ACC112 (cell line): ENCODE measurements around the gene CD163.

Experiments used
- H2AFZ ChIP-seq: fragments of 200-600 bp; sonication (generic); one replicate; pipeline ENCODE4 v1.6.0; 2017; ENCODE audit warnings: antibody characterized with exemption, low read length; ENCODE audit not compliant: unreplicated experiment
- H3K27ac ChIP-seq: fragments of 200-600 bp; sonication (generic); 2 replicates; pipeline ENCODE4 v1.5.1; 2014; ENCODE audit warnings: low read depth, mild to moderate bottlenecking, antibody characterized with exemption, low read length, moderate library complexity
- H3K27me3 ChIP-seq: fragments of 200-600 bp; sonication (generic); 2 replicates; pipeline ENCODE4 v1.6.1; 2014; ENCODE audit warnings: mild to moderate bottlenecking, antibody characterized with exemption, low read length, moderate library complexity, mixed read lengths; ENCODE audit not compliant: insufficient read depth
- H3K36me3 ChIP-seq: fragments of 200-600 bp; sonication (generic); 2 replicates; pipeline ENCODE4 v1.6.1; 2016; ENCODE audit warnings: mild to moderate bottlenecking, antibody characterized with exemption, low read length, moderate library complexity, mixed read lengths; ENCODE audit not compliant: insufficient read depth
- H3K4me1 ChIP-seq: fragments of 200-600 bp; sonication (generic); one replicate; pipeline ENCODE4 v1.6.1; 2016; ENCODE audit warnings: low read length, mixed read lengths; ENCODE audit not compliant: insufficient read depth, unreplicated experiment, control insufficient read depth
- H3K4me3 ChIP-seq: fragments of 200-600 bp; sonication (generic); 2 replicates; pipeline ENCODE4 v1.5.1; 2014; ENCODE audit warnings: mild to moderate bottlenecking, low read depth, low read length
- H3K79me2 ChIP-seq: fragments of 200-600 bp; sonication (generic); one replicate; pipeline ENCODE4 v1.6.0; 2016; ENCODE audit warnings: low read length; ENCODE audit not compliant: control insufficient read depth, unreplicated experiment, insufficient read depth

Gene CD163

DNA sequence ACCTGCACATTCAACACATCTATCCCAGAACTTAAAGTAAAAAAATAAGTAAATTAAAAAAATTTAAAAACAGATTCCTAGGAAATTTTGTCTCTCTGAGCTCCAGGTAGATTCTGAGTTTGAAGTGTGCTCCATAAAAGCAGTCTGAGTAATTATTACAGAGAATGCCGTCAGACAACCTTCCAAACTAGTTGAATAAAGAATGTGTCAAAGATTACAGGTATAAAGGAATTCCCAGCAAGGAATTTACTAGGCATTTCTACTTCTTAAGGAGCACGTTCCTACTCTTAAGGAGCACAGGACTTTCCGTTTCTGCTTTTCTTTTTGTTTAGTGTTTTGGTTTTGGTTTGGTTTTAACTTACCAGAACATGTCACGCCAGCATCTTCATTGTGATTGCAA, 7.1 kb downstream of the CD163 start:
- Histone ChIP-seq H3K36me3 (no peaks in the 10 kb centered on the region), H2AFZ (no peak overlapping the region), H3K4me3 (no peak overlapping the region), H3K27me3 (no peaks in the 10 kb centered on the region), H3K4me1 (peaks cover 21% of the 10 kb centered on the region), H3K27ac (no peak overlapping the region), H3K79me2 (no peaks in the 10 kb centered on the region)

DNA sequence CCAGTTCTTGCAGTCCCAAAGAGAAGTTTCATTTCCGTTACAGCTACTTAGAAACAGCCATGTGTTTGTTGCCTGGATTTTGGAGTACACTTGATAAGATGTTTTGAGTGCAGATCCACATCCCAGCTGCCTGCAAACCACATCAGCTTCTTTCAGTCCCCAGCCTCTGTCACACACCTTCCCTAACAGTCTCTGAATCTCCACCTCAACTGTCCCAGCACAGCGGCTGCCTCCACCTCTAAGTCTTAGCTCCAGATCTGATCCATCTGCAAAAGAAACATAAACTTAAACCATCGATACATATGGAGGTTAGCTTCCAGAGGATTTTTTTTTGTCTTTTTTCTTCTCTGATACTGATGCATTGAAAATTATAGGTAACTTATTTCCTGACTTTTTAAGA, 8.4 kb downstream of the CD163 start:
- H2AFZ ChIP-seq = no peak overlapping the region
- H3K27ac ChIP-seq = no peak overlapping the region
- H3K4me1 ChIP-seq = peaks cover 21% of the 10 kb centered on the region
- H3K36me3 ChIP-seq = no peaks in the 10 kb centered on the region
- H3K4me3 ChIP-seq = no peak overlapping the region
- no peaks in the 10 kb centered on the region for H3K27me3 ChIP-seq
- H3K79me2 ChIP-seq = no peaks in the 10 kb centered on the region

DNA sequence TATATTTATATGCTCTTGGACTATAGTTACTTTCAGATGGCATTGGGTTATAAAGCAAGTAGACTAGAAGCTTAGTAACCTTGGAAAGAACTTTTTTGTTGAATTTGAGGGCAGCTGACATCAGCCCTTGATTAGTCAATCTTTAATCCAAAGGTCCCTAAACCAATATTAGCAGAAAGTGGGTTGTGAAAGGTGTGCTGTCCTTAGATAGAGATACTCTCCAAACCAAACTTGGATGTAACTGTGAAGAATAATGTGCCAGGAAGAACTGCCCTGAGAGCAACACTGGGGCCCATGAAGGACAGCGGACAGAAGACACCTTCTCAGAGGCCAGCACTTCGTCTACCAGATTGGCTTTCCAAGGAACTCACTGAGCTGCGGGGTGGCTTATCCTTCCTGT, 10.6 kb downstream of the CD163 start:
- no peaks in the 10 kb centered on the region for H3K36me3 ChIP-seq
- no peaks in the 10 kb centered on the region for H3K79me2 ChIP-seq
- H3K4me1 ChIP-seq = peaks cover 7% of the 10 kb centered on the region
- no peaks in the 10 kb centered on the region for H3K27me3 ChIP-seq
- no peak overlapping the region for H3K27ac ChIP-seq
- no peak overlapping the region for H2AFZ ChIP-seq
- no peak overlapping the region for H3K4me3 ChIP-seq

DNA sequence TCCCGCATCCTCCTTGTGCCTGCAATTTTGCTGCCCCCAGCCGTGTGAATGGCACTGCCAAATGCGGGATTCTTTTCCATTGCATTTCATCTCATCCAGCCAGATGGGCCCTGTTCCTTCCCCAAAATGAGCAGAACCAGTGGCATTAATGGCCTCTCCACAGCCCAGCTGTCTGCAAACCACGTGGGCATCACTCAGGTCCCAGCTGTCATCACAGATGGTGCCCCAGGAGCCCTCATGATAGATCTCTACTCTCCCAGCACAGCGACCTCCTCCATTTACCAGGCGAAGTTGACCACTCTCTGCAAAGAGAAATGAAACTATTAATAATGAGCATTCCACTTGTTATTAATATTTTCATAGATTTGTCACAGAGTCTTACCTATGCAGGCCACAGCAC, 17.1 kb downstream of the CD163 start:
- Histone ChIP-seq H3K79me2 (no peaks in the 10 kb centered on the region), H3K4me3 (no peak overlapping the region), H3K27ac (no peak overlapping the region), H2AFZ (no peak overlapping the region), H3K4me1 (no peaks in the 10 kb centered on the region), H3K36me3 (no peaks in the 10 kb centered on the region), H3K27me3 (no peaks in the 10 kb centered on the region)

DNA sequence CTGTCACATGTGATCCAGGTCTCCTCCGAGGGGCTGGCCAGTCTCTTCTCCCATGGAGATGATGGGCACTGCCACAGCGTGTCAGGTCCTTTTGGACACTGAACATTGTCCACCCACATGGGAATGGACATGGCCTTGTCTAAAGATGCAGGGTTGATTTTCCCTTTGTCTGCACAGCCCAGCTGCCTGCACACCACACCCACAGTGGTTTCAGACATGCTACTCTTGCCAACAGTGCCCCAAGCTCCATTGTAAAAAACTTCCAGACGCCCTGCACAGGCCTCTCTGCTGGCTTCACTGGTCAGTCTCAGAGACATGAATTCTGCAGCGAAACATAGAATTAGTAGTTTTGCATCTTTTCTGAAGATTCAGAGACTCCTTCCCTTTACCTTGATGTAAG, 18.5 kb downstream of the CD163 start:
- H3K27ac ChIP-seq = no peak overlapping the region
- H3K36me3 ChIP-seq = no peaks in the 10 kb centered on the region
- H3K79me2 ChIP-seq = no peaks in the 10 kb centered on the region
- no peaks in the 10 kb centered on the region for H3K27me3 ChIP-seq
- no peak overlapping the region for H2AFZ ChIP-seq
- no peak overlapping the region for H3K4me3 ChIP-seq
- H3K4me1 ChIP-seq = no peaks in the 10 kb centered on the region

DNA sequence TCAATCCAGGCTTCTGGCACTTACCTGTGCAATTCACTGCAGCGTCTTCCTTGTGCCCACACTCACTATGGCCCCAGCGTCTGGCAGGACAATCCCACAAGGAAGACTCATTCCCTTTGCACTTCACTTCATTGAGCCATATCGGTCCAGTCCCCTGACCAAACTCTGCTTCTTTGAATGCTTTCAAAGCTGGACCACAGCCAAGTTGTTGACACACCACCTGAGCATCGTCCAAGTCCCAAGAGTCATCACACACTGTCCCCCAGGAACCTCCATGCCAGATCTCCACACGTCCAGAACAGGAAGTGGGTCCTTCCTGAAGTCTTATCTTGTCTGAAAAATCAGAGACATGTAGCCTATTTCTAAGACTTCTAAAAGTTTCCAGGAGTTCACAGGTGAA, 20.2 kb downstream of the CD163 start:
- no peaks in the 10 kb centered on the region for H3K36me3 ChIP-seq
- no peaks in the 10 kb centered on the region for H3K4me1 ChIP-seq
- no peaks in the 10 kb centered on the region for H3K79me2 ChIP-seq
- no peak overlapping the region for H3K4me3 ChIP-seq
- no peak overlapping the region for H3K27ac ChIP-seq
- no peaks in the 10 kb centered on the region for H3K27me3 ChIP-seq
- H2AFZ ChIP-seq = no peak overlapping the region

DNA sequence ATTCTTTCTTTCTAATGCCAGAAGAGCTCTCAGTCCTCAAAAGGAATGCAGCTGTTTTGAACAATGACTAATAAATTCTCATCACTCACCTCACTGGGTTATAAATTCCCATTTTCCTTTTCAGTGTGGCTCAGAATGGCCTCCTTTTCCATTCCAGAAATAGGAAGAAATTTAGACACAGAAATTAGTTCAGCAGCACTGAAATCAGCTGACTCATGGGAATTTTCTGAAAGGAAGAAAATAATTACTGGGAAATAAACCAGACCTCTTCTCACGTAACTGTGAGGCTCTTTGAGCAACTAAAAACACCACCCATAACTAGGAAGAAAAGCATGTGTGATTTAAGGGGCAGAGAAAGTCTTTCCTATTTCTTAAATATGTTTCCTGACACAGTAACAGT, 23.8 kb downstream of the CD163 start:
- H3K36me3 ChIP-seq = no peaks in the 10 kb centered on the region
- no peaks in the 10 kb centered on the region for H3K79me2 ChIP-seq
- no peaks in the 10 kb centered on the region for H3K27me3 ChIP-seq
- H3K4me3 ChIP-seq = no peak overlapping the region
- no peaks in the 10 kb centered on the region for H3K4me1 ChIP-seq
- no peak overlapping the region for H3K27ac ChIP-seq
- no peak overlapping the region for H2AFZ ChIP-seq

DNA sequence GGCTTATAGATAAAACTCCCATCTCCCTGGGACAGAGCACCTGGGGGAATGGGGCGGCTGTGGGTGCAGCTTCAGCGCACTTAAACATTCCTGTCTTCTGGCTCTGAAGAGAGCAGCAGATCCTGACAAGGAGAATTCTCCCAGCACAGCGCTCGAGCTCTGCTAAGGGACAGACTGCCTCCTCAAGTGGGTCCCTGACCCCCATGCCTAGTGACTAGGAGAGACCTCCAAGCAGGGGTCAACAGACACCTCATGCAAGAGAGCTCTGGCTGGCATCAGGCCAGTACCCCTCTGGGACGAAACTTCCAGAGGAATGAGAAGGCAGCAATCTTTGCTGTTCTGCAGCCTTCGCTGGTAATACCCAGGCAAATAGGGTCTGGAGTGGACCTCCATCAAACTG, 31.5 kb downstream of the CD163 start:
- Histone ChIP-seq H2AFZ (no peak overlapping the region), H3K4me1 (no peaks in the 10 kb centered on the region), H3K79me2 (no peaks in the 10 kb centered on the region), H3K27me3 (peaks cover 5% of the 10 kb centered on the region; the same call in 1 of the 2 replicates), H3K27ac (no peak overlapping the region), H3K36me3 (no peaks in the 10 kb centered on the region), H3K4me3 (no peak overlapping the region)

DNA sequence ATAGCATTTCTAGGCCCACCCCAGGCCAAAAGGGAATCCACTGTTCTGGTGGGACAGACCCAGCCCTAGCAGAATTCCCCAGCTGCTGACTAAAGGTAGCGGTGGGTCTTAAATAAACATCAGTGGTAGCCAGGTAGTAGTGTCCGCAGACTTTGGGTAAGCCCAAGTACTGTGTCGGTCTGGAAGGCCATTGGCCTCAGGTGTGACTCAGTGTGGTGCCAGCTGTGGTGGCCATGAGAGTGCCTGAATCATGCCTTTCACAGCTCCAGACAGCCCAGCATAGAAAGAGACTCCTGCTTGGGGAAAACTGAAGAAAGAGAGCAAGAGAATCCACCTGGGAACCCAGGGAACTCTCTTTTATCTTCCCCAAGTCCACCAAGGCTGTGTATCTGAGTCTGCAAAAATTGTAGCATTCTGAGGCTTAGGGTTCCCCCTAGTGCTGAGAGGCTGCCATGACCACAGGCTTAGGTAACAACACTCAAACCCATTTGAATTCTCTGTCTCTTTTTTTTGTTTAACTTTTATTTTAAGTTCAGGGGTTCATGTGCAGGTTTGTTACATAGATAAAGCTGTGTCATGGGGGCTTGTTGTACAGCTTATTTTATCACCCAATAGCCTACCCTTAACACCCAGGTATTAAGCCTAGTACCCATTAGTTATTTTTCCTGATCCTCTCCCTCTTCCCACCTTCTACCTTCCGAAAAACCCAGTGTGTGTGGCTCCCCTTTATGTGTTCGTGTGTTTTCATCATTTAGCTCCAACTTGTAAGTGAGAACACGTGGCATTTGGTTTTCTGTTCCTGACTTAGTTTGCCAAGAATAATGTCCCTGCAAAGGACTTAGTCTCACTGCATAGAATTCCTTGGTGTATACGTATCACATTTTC, 43.0 kb downstream of the CD163 start:
- Histone ChIP-seq H3K79me2 (no peaks in the 10 kb centered on the region), H2AFZ (no peak overlapping the region), H3K4me1 (no peaks in the 10 kb centered on the region), H3K36me3 (no peaks in the 10 kb centered on the region), H3K27ac (no peak overlapping the region), H3K4me3 (no peak overlapping the region), H3K27me3 (peaks cover 9% of the 10 kb centered on the region; the same call in 1 of the 2 replicates)

DNA sequence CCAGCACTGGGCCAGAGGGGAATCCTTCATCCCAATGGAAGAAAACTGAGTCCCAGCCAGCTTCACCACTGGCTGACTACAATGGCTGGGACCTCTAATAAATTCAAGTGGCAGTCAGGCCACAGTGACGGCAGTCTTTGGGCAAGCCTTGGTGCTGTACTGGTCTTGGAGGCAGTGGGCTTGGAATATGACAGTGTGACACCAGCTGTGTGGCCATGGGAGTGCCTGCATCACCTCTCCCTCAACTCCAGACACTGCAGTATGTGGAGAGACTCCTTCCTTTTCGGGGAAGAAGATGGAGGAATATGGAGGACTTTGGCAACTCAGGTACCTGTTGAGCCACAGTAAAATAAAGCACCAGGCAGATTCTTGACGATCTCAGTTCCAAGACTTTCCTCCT, 43.6 kb downstream of the CD163 start:
- peaks cover 9% of the 10 kb centered on the region; the same call in 1 of the 2 replicates for H3K27me3 ChIP-seq
- no peak overlapping the region for H3K27ac ChIP-seq
- H3K79me2 ChIP-seq = no peaks in the 10 kb centered on the region
- H2AFZ ChIP-seq = no peak overlapping the region
- H3K36me3 ChIP-seq = no peaks in the 10 kb centered on the region
- H3K4me3 ChIP-seq = no peak overlapping the region
- no peaks in the 10 kb centered on the region for H3K4me1 ChIP-seq

DNA sequence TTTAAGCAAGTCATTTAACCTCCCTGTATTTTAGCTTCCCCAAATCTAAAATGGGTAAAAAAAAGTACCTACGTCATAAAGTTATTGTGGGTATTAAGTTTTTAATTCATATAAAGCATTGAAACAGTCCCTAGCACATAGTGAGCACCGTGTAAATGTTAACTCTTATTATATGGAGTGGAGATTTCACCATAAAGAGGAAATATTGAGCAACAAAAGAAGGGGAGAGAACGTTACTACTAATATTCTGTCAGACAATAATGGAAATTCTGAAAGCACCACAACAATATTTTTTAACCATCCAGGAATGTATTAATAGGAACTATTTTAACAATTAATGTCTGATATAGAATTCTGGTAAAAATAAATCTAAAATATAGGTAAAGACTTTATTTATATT, 51.8 kb downstream of the CD163 start:
- Histone ChIP-seq H3K4me3 (no peak overlapping the region), H2AFZ (no peak overlapping the region), H3K4me1 (no peaks in the 10 kb centered on the region), H3K27ac (no peak overlapping the region), H3K79me2 (no peaks in the 10 kb centered on the region), H3K27me3 (no peaks in the 10 kb centered on the region), H3K36me3 (no peaks in the 10 kb centered on the region)
